Stimulated activated CD4-positive, alpha-beta T cell treated with anti-CD3 and anti-CD28 coated beads, Interleukin-1b, Interleukin-23, amount 100 ng/mL, for 48 hours (primary cell): ENCODE data around the gene VAMP2.

Source experiments
- DNase-seq: peaks from one replicate; pipeline ENCODE4 v3.0.0-alpha.2; 2020

Gene VAMP2

GRCh38 chr17:8153957-8154607, 8.7 kb downstream of the VAMP2 start:
- DNase-seq: peak; percentile 89

- DNase-seq: peak; percentile 78
Observed at GRCh38 chr17:8153525-8153956, 9.2 kb downstream of the VAMP2 start.

GRCh38 chr17:8153031-8153451, 9.7 kb downstream of the VAMP2 start:
- no peak for DNase-seq

- peak; percentile 93 for DNase-seq
Observed at GRCh38 chr17:8152112-8152775, 10.5 kb downstream of the VAMP2 start, which contains the start of gene PER1. Gene PER1, minus strand, starts transcription at chr17:8152404. Its CDS starts 1,698 bp downstream, at chr17:8150706.

GRCh38 chr17:8151641-8152111, 11.1 kb downstream of the VAMP2 start:
- no peak for DNase-seq

- DNase-seq: peak; percentile 83
Observed at GRCh38 chr17:8151120-8151640, 11.6 kb downstream of the VAMP2 start.

- DNase-seq: no peak
Observed at GRCh38 chr17:8150194-8151119, 12.3 kb downstream of the VAMP2 start.

GRCh38 chr17:8149419-8150193, 13.1 kb downstream of the VAMP2 start:
- DNase-seq: no peak

- DNase-seq: no peak
Observed at GRCh38 chr17:8148560-8148959, 14.2 kb downstream of the VAMP2 start.

- DNase-seq: no peak
Observed at GRCh38 chr17:8147805-8148404, 14.8 kb downstream of the VAMP2 start.

- no peak for DNase-seq
Observed at GRCh38 chr17:8147141-8147804, 15.5 kb downstream of the VAMP2 start.

GRCh38 chr17:8146381-8147140, 16.2 kb downstream of the VAMP2 start:
- no peak for DNase-seq

GRCh38 chr17:8145811-8146210, 16.9 kb downstream of the VAMP2 start:
- DNase-seq: no peak

GRCh38 chr17:8144401-8145231, 18.1 kb downstream of the VAMP2 start:
- no peak for DNase-seq

- DNase-seq: no peak
Observed at GRCh38 chr17:8143581-8144400, 19.0 kb downstream of the VAMP2 start.

- DNase-seq: no peak
Observed at GRCh38 chr17:8142887-8143580, 19.7 kb downstream of the VAMP2 start.

- DNase-seq: no peak
Observed at GRCh38 chr17:8142158-8142886, 20.4 kb downstream of the VAMP2 start.
